Measurements from ENCODE around the gene LY6G5C. TPM values are rescaled to one million over a fixed set of nuclear protein-coding genes. Genes with fewer than 3 reads are reported as not detected.

LY6G5C gene
- total and polyA plus RNA-seq, 9 of the 15 experiments (the other 6 are each of a cell fraction or from before 2014, with no cell fraction given): 0.10 to 0.67 (median 0.46) TPM; not detected in 4

DNA sequence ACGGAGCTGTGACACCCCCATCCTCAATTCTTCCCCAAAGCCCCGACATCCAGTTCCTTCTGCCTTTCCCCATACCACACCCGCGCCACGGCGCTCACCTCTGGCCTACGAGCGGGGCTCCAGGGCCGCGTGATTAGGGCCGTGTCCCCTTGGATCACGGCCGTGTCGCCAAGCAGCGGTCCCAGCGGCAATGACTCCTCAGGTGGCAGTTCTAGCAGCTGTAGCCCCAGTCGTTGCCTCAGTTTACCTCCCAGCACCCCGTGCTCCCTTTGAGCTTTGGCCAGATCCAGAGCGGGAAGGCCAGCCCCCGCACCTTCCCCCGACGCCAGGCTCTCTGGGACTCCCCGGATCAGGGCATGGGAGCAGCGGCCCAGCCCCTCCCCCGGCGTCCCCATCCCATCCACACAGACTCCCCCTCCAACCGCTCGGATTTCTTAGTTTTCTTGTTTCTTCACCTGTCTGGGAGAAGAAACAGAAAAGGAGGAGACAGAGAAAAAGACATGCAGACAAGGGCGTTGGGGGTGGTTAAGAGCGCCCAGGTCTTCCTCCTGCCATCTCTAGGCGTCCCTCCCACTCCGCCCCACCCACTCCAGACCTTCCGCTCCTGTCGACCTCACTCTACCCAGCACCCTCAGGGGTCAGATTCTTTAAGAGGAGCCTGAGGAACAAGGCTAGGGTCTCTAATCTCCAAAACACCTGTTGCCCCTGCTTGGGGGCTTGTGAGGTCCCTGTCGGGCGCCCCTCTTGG, 48.1 kb upstream of the LY6G5C start, which contains the start of gene DDAH2 (continued):
- TF ChIP-seq CBFB (CRISPR knock-in tag; IDR thresholded peaks at IDR 0.05): peak; percentile 24; the same call in 1 of the 2 replicates
- TF ChIP-seq TAF1 (IDR thresholded peaks at IDR 0.05; ENCODE audit: control insufficient read depth, extremely low read depth, insufficient read depth, low read length, severe bottlenecking): peak; percentile 39
- TF ChIP-seq, protein P1, sequence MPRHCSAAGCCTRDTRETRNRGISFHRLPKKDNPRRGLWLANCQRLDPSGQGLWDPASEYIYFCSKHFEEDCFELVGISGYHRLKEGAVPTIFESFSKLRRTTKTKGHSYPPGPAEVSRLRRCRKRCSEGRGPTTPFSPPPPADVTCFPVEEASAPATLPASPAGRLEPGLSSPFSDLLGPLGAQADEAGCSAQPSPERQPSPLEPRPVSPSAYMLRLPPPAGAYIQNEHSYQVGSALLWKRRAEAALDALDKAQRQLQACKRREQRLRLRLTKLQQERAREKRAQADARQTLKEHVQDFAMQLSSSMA (CRISPR knock-in tag; IDR thresholded peaks at IDR 0.05): no peak
- TF ChIP-seq MAFK (IDR thresholded peaks at IDR 0.05; ENCODE audit: low read length): peak; percentile 6; the same call in 1 of the 2 replicates
- TF ChIP-seq NR2C2 (CRISPR knock-in tag; IDR thresholded peaks at IDR 0.05): peak; percentile 52; the same call in 1 of the 2 replicates
- no peak for TF ChIP-seq NR2C2 (tag; IDR thresholded peaks at IDR 0.05)
- peak; percentile 7 for TF ChIP-seq ZFP36 (IDR thresholded peaks at IDR 0.05; ENCODE audit: low read depth, low read length, partially characterized antibody)
- TF ChIP-seq, protein P2, sequence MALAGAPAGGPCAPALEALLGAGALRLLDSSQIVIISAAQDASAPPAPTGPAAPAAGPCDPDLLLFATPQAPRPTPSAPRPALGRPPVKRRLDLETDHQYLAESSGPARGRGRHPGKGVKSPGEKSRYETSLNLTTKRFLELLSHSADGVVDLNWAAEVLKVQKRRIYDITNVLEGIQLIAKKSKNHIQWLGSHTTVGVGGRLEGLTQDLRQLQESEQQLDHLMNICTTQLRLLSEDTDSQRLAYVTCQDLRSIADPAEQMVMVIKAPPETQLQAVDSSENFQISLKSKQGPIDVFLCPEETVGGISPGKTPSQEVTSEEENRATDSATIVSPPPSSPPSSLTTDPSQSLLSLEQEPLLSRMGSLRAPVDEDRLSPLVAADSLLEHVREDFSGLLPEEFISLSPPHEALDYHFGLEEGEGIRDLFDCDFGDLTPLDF (CRISPR knock-in tag; IDR thresholded peaks at IDR 0.05): peak; percentile 47; the same call in 1 of the 2 replicates
- TF ChIP-seq MIER1 (IDR thresholded peaks at IDR 0.05; ENCODE audit: low read depth): no peak
- TF ChIP-seq, protein P3, sequence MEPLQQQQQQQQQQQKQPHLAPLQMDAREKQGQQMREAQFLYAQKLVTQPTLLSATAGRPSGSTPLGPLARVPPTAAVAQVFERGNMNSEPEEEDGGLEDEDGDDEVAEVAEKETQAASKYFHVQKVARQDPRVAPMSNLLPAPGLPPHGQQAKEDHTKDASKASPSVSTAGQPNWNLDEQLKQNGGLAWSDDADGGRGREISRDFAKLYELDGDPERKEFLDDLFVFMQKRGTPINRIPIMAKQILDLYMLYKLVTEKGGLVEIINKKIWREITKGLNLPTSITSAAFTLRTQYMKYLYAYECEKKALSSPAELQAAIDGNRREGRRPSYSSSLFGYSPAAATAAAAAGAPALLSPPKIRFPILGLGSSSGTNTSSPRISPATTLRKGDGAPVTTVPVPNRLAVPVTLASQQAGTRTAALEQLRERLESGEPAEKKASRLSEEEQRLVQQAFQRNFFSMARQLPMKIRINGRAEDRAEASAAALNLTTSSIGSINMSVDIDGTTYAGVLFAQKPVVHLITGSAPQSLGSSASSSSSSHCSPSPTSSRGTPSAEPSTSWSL (CRISPR knock-in tag; IDR thresholded peaks at IDR 0.05; ENCODE audit: borderline replicate concordance): 0 out of 2 replicates have a peak, but pooled peaks have one; percentile 59
- peak; percentile 99 for TF ChIP-seq ZBTB7A (IDR thresholded peaks at IDR 0.05; ENCODE audit: borderline replicate concordance, control insufficient read depth, low read depth, low read length)
- peak; percentile 11 for TF ChIP-seq ARHGAP35 (IDR thresholded peaks at IDR 0.05; ENCODE audit: partially characterized antibody)
- TF ChIP-seq RBM22 (IDR thresholded peaks at IDR 0.05; ENCODE audit: low read depth, low read length, poor library complexity, severe bottlenecking): peak; percentile 98
- TF ChIP-seq, protein P4, sequence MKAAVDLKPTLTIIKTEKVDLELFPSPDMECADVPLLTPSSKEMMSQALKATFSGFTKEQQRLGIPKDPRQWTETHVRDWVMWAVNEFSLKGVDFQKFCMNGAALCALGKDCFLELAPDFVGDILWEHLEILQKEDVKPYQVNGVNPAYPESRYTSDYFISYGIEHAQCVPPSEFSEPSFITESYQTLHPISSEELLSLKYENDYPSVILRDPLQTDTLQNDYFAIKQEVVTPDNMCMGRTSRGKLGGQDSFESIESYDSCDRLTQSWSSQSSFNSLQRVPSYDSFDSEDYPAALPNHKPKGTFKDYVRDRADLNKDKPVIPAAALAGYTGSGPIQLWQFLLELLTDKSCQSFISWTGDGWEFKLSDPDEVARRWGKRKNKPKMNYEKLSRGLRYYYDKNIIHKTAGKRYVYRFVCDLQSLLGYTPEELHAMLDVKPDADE (conservative IDR thresholded peaks at IDR 0.05; ENCODE audit: control insufficient read depth, low read depth, low read length): 0 out of 2 replicates have a peak, but pooled peaks have one; percentile 12
- TF ChIP-seq SLC30A9 (CRISPR knock-in tag; IDR thresholded peaks at IDR 0.05): peak; percentile 8; the same call in 1 of the 2 replicates
- no peak for TF ChIP-seq NFE2 (IDR thresholded peaks at IDR 0.05; ENCODE audit: low read depth)
- TF ChIP-seq FOXP1 (CRISPR knock-in tag; IDR thresholded peaks at IDR 0.05): peak; percentile 8; the same call in 1 of the 2 replicates
- TF ChIP-seq ZNF77 (CRISPR knock-in tag; IDR thresholded peaks at IDR 0.05): no peak
- peak; percentile 31 for TF ChIP-seq SMAD1 (IDR thresholded peaks at IDR 0.05; ENCODE audit: low read depth, low read length, partially characterized antibody)
- TF ChIP-seq, protein P5, sequence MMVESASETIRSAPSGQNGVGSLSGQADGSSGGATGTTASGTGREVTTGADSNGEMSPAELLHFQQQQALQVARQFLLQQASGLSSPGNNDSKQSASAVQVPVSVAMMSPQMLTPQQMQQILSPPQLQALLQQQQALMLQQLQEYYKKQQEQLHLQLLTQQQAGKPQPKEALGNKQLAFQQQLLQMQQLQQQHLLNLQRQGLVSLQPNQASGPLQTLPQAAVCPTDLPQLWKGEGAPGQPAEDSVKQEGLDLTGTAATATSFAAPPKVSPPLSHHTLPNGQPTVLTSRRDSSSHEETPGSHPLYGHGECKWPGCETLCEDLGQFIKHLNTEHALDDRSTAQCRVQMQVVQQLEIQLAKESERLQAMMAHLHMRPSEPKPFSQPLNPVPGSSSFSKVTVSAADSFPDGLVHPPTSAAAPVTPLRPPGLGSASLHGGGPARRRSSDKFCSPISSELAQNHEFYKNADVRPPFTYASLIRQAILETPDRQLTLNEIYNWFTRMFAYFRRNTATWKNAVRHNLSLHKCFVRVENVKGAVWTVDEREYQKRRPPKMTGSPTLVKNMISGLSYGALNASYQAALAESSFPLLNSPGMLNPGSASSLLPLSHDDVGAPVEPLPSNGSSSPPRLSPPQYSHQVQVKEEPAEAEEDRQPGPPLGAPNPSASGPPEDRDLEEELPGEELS (CRISPR knock-in tag; IDR thresholded peaks at IDR 0.05; ENCODE audit: borderline replicate concordance): 0 out of 2 replicates have a peak, but pooled peaks have one; percentile 81
